GM23338 (cell line): Measurements from ENCODE around the gene PLEKHN1. TPM values are rescaled to one million over a fixed set of nuclear protein-coding genes. Genes with fewer than 3 reads are reported as not detected.

Experiments used
- ATAC-seq: fragments of 200-7000 bp; cut with Tn5 transposase; 3 replicates; pipeline ENCODE4 v1.9.1; 2020
- DNase-seq: peaks from one replicate; pipeline ENCODE4 v3.0.0-alpha.2; 2015; ENCODE audit warnings: low spot score
- H2AFZ ChIP-seq: fragments of 200-600 bp; sonication (generic); 2 replicates; pipeline ENCODE4 v1.8.0; 2016; ENCODE audit warnings: antibody characterized with exemption, mild to moderate bottlenecking, moderate library complexity
- H3F3A ChIP-seq: fragments of 200-600 bp; sonication (generic); replicated peaks from 2 replicates; pipeline ENCODE4 v1.8.0; 2017; ENCODE audit warnings: antibody characterized with exemption, mixed run types, low read depth
- H3K27ac ChIP-seq: fragments of 200-600 bp; sonication (generic); 2 replicates; pipeline ENCODE4 v1.6.1; 2016; ENCODE audit warnings: low read depth
- H3K27me3 ChIP-seq: fragments of 200-600 bp; sonication (generic); 2 replicates; pipeline ENCODE4 v1.8.0; 2016; ENCODE audit warnings: mild to moderate bottlenecking, mixed run types, moderate library complexity; ENCODE audit not compliant: insufficient read depth
- H3K36me3 ChIP-seq: fragments of 200-600 bp; sonication (generic); 2 replicates; pipeline ENCODE4 v1.8.0; 2016; ENCODE audit warnings: mild to moderate bottlenecking; ENCODE audit not compliant: insufficient read depth
- H3K4me1 ChIP-seq: fragments of 200-600 bp; sonication (generic); 2 replicates; pipeline ENCODE4 v1.8.0; 2016; ENCODE audit warnings: mild to moderate bottlenecking, moderate library complexity; ENCODE audit not compliant: insufficient read depth
- H3K4me2 ChIP-seq: fragments of 200-600 bp; sonication (generic); 2 replicates; pipeline ENCODE4 v1.7.1; 2017; ENCODE audit warnings: mixed run types
- H3K4me3 ChIP-seq: fragments of 200-600 bp; sonication (generic); 2 replicates; pipeline ENCODE4 v1.6.1; 2016; ENCODE audit warnings: mixed run types
- H3K79me2 ChIP-seq: fragments of 200-600 bp; sonication (generic); replicated peaks from 2 replicates; pipeline ENCODE4 v1.8.0; 2017; ENCODE audit warnings: mild to moderate bottlenecking; ENCODE audit not compliant: insufficient read depth
- H3K9me2 ChIP-seq: fragments of 200-600 bp; sonication (generic); 2 replicates; pipeline ENCODE4 v1.8.0; 2017; ENCODE audit not compliant: insufficient read depth
- H4K20me1 ChIP-seq: fragments of 200-600 bp; sonication (generic); replicated peaks from 2 replicates; pipeline ENCODE4 v1.8.0; 2017; ENCODE audit warnings: mild to moderate bottlenecking; ENCODE audit not compliant: insufficient read depth
- H3K27ac Mint-ChIP-seq: 2 replicates; pipeline ENCODE4 v1.8.0; 2020; ENCODE audit warnings: inconsistent platforms, mild to moderate bottlenecking, moderate library complexity, mixed read lengths
- H3K27me3 Mint-ChIP-seq: 3 replicates; pipeline ENCODE4 v1.8.0; 2022; ENCODE audit warnings: low read depth, mild to moderate bottlenecking, moderate library complexity, mixed read lengths, inconsistent platforms; ENCODE audit not compliant: insufficient read depth, poor library complexity
- H3K36me3 Mint-ChIP-seq: 3 replicates; pipeline ENCODE4 v1.8.0; 2021; ENCODE audit warnings: low read depth, mild to moderate bottlenecking, inconsistent platforms, moderate library complexity, mixed read lengths
- H3K4me1 Mint-ChIP-seq: 3 replicates; pipeline ENCODE4 v1.8.0; 2020; ENCODE audit warnings: mild to moderate bottlenecking, inconsistent platforms, mixed read lengths
- H3K4me3 Mint-ChIP-seq: 3 replicates; pipeline ENCODE4 v1.8.0; 2021; ENCODE audit warnings: moderate library complexity, mild to moderate bottlenecking, inconsistent platforms, mixed read lengths
- H3K9me3 Mint-ChIP-seq: 3 replicates; pipeline ENCODE4 v1.8.0; 2020; ENCODE audit warnings: moderate library complexity, mild to moderate bottlenecking, inconsistent platforms, mixed read lengths
- CREB1 ChIP-seq: fragments of 250-450 bp; sonication (Bioruptor Pico); IDR thresholded peaks from 2 replicates; pipeline ENCODE4 v1.5.0; 2020; ENCODE audit warnings: low read depth, mild to moderate bottlenecking, moderate library complexity
- EZH2 ChIP-seq: fragments of 200-600 bp; sonication (generic); IDR thresholded peaks from one replicate; pipeline ENCODE4 v1.8.0; 2017; ENCODE audit warnings: antibody characterized with exemption, mild to moderate bottlenecking, low read depth; ENCODE audit not compliant: unreplicated experiment
- EZH2phosphoT487 ChIP-seq: fragments of 200-600 bp; sonication (generic); IDR thresholded peaks from one replicate; pipeline ENCODE4 v1.8.1; 2018; ENCODE audit warnings: antibody characterized with exemption; ENCODE audit not compliant: unreplicated experiment
- JUNB ChIP-seq: IDR thresholded peaks from one replicate; pipeline ENCODE4 v1.6.1; 2016; ENCODE audit warnings: antibody characterized with exemption; ENCODE audit not compliant: unreplicated experiment
- POLR2AphosphoS5 ChIP-seq: IDR thresholded peaks from 2 replicates; pipeline ENCODE4 v1.6.1; 2016; ENCODE audit warnings: antibody characterized with exemption, low read depth
- REST ChIP-seq: IDR thresholded peaks from one replicate; pipeline ENCODE4 v1.6.1; 2018; ENCODE audit warnings: antibody characterized with exemption; ENCODE audit not compliant: unreplicated experiment
- STAT1 ChIP-seq: IDR thresholded peaks from one replicate; pipeline ENCODE4 v1.6.1; 2016; ENCODE audit warnings: antibody characterized with exemption; ENCODE audit not compliant: unreplicated experiment
- ZNF114 ChIP-seq: fragments of 250-450 bp; sonication (Bioruptor Pico); IDR thresholded peaks from 2 replicates; pipeline ENCODE4 v1.5.0; 2020; ENCODE audit warnings: mild to moderate bottlenecking, moderate library complexity
- ZNF331 ChIP-seq: fragments of 250-450 bp; sonication (Bioruptor Pico); IDR thresholded peaks from 2 replicates; pipeline ENCODE4 v1.5.0; 2020; ENCODE audit warnings: low read depth, mild to moderate bottlenecking, moderate library complexity
- polyA plus RNA-seq: library from polyadenylated mRNA; unstranded; fragments of >200 nt; fragmentation: Nextera tagmentation; extraction: Ambion mirVana; gene quantifications from 2 replicates; pipeline ENCODE4 v1.2.1, GENCODE V29; 2016
- total RNA-seq: library from RNA; depleted of rRNA; stranded (reverse); fragments of >200 nt; shearing (Covaris generic); gene quantifications from 2 replicates; pipeline ENCODE4 v1.2.3, GENCODE V29; 2014
- TF ChIP-seq, protein P1 (sequence below): fragments of 250-450 bp; sonication (Bioruptor Pico); IDR thresholded peaks from 2 replicates; pipeline ENCODE4 v1.5.0; 2020; ENCODE audit warnings: mild to moderate bottlenecking, moderate library complexity
- TF ChIP-seq, protein P2 (sequence below), 2 experiments: fragments of 200-600 bp in 1 of 2; sonication (generic) in 1 of 2; conservative IDR thresholded peaks; 2 replicates each; pipeline versions ENCODE4 v1.5.1 to v1.6.1; 2016 to 2017; ENCODE audit warnings: antibody characterized with exemption in 2 of 2, low read depth in 2 of 2, mild to moderate bottlenecking in 2 of 2, moderate library complexity in 1 of 2
- TF ChIP-seq, protein P3 (sequence below): IDR thresholded peaks from 2 replicates; pipeline ENCODE4 v1.6.1; 2016; ENCODE audit warnings: antibody characterized with exemption

Gene PLEKHN1
- total and polyA plus RNA-seq, 2 experiments from 2014 or later: 1.4 to 3.3 TPM

DNA sequence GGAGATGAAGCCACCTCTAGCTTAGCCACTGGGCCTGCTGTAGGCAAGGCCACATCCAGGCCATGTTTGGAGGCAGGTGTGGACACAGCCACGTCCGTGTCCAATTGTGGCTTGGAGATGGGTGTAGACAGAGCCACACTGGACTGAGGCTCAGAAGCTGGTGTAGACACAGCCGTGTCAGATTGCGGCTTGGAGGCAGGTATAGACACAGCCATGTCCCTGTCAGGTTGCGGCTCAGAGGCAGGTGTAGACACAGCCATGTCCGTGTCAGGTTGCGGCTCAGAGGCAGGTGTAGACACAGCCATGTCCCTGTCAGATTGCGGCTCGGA, 13.4 kb downstream of the PLEKHN1 start (continued):
- TF ChIP-seq, protein P1, sequence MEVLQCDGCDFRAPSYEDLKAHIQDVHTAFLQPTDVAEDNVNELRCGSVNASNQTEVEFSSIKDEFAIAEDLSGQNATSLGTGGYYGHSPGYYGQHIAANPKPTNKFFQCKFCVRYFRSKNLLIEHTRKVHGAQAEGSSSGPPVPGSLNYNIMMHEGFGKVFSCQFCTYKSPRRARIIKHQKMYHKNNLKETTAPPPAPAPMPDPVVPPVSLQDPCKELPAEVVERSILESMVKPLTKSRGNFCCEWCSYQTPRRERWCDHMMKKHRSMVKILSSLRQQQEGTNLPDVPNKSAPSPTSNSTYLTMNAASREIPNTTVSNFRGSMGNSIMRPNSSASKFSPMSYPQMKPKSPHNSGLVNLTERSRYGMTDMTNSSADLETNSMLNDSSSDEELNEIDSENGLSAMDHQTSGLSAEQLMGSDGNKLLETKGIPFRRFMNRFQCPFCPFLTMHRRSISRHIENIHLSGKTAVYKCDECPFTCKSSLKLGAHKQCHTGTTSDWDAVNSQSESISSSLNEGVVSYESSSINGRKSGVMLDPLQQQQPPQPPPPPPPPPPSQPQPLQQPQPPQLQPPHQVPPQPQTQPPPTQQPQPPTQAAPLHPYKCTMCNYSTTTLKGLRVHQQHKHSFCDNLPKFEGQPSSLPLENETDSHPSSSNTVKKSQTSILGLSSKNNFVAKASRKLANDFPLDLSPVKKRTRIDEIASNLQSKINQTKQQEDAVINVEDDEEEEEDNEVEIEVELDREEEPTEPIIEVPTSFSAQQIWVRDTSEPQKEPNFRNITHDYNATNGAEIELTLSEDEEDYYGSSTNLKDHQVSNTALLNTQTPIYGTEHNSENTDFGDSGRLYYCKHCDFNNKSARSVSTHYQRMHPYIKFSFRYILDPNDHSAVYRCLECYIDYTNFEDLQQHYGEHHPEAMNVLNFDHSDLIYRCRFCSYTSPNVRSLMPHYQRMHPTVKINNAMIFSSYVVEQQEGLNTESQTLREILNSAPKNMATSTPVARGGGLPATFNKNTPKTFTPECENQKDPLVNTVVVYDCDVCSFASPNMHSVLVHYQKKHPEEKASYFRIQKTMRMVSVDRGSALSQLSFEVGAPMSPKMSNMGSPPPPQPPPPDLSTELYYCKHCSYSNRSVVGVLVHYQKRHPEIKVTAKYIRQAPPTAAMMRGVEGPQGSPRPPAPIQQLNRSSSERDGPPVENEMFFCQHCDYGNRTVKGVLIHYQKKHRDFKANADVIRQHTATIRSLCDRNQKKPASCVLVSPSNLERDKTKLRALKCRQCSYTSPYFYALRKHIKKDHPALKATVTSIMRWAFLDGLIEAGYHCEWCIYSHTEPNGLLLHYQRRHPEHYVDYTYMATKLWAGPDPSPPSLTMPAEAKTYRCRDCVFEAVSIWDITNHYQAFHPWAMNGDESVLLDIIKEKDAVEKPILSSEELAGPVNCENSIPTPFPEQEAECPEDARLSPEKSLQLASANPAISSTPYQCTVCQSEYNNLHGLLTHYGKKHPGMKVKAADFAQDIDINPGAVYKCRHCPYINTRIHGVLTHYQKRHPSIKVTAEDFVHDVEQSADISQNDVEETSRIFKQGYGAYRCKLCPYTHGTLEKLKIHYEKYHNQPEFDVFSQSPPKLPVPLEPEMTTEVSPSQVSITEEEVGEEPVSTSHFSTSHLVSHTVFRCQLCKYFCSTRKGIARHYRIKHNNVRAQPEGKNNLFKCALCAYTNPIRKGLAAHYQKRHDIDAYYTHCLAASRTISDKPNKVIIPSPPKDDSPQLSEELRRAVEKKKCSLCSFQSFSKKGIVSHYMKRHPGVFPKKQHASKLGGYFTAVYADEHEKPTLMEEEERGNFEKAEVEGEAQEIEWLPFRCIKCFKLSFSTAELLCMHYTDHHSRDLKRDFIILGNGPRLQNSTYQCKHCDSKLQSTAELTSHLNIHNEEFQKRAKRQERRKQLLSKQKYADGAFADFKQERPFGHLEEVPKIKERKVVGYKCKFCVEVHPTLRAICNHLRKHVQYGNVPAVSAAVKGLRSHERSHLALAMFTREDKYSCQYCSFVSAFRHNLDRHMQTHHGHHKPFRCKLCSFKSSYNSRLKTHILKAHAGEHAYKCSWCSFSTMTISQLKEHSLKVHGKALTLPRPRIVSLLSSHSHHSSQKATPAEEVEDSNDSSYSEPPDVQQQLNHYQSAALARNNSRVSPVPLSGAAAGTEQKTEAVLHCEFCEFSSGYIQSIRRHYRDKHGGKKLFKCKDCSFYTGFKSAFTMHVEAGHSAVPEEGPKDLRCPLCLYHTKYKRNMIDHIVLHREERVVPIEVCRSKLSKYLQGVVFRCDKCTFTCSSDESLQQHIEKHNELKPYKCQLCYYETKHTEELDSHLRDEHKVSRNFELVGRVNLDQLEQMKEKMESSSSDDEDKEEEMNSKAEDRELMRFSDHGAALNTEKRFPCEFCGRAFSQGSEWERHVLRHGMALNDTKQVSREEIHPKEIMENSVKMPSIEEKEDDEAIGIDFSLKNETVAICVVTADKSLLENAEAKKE (CRISPR knock-in tag): no peak
- TF ChIP-seq POLR2AphosphoS5: no peak
- no peak for TF ChIP-seq CREB1 (CRISPR knock-in tag)

- Histone ChIP-seq H3K36me3 (no peaks in the 10 kb centered on the region), H4K20me1 (no peaks in the 10 kb centered on the region), H2AFZ (no peak overlapping the region), H3K79me2 (no peaks in the 10 kb centered on the region), H3K27ac (no peak overlapping the region), H3K4me2 (no peak overlapping the region), H3K4me3 (no peak overlapping the region), H3K27me3 (peaks cover 15% of the 10 kb centered on the region), H3F3A (no peaks in the 10 kb centered on the region), H3K9me2 (no peaks in the 10 kb centered on the region), H3K4me1 (no peaks in the 10 kb centered on the region; the same call in 1 of the 2 replicates)
- Mint-ChIP-seq H3K9me3 (peaks cover 5% of the 10 kb centered on the region), H3K36me3 (peaks cover 5% of the 10 kb centered on the region), H3K27ac (no peak overlapping the region), H3K4me3 (no peak overlapping the region), H3K27me3 (peaks cover 36% of the 10 kb centered on the region), H3K4me1 (peaks cover 4% of the 10 kb centered on the region)
- no peak for DNase-seq
- no peak for ATAC-seq
- TF ChIP-seq STAT1 (no peak), ZNF331 (CRISPR knock-in tag) (no peak), EZH2phosphoT487 (no peak), REST (no peak), JUNB (no peak), EZH2 (no peak), CREB1 (CRISPR knock-in tag) (no peak), ZNF114 (CRISPR knock-in tag) (no peak)
- TF ChIP-seq, protein P2, sequence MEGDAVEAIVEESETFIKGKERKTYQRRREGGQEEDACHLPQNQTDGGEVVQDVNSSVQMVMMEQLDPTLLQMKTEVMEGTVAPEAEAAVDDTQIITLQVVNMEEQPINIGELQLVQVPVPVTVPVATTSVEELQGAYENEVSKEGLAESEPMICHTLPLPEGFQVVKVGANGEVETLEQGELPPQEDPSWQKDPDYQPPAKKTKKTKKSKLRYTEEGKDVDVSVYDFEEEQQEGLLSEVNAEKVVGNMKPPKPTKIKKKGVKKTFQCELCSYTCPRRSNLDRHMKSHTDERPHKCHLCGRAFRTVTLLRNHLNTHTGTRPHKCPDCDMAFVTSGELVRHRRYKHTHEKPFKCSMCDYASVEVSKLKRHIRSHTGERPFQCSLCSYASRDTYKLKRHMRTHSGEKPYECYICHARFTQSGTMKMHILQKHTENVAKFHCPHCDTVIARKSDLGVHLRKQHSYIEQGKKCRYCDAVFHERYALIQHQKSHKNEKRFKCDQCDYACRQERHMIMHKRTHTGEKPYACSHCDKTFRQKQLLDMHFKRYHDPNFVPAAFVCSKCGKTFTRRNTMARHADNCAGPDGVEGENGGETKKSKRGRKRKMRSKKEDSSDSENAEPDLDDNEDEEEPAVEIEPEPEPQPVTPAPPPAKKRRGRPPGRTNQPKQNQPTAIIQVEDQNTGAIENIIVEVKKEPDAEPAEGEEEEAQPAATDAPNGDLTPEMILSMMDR (conservative IDR thresholded peaks at IDR 0.05; ENCODE audit: low read depth in 2 of 2): no peak
- TF ChIP-seq, protein P3, sequence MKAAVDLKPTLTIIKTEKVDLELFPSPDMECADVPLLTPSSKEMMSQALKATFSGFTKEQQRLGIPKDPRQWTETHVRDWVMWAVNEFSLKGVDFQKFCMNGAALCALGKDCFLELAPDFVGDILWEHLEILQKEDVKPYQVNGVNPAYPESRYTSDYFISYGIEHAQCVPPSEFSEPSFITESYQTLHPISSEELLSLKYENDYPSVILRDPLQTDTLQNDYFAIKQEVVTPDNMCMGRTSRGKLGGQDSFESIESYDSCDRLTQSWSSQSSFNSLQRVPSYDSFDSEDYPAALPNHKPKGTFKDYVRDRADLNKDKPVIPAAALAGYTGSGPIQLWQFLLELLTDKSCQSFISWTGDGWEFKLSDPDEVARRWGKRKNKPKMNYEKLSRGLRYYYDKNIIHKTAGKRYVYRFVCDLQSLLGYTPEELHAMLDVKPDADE: no peak
These were observed 13.9 kb downstream of the PLEKHN1 start for GRCh38 chr1:980137-980571.
